Pancreas (tissue), 10 donors: ENCODE measurements around the gene NDUFC2. TPM values are rescaled to one million over a fixed set of nuclear protein-coding genes. Genes with fewer than 3 reads are reported as not detected.
A peak's percentile ranks its signal among the peaks of the same experiment; 100 is the strongest.

ENCODE experiments used
- ATAC-seq, 4 donors: fragments of 200-7000 bp; cut with Tn5 transposase; one replicate each; pipeline versions ENCODE4 v1.8.0 to v1.9.1; 2020; ENCODE audit warnings: mild to moderate bottlenecking in 4 of 4, moderate library complexity in 4 of 4
- DNase-seq, 6 donors: peaks; one replicate each; pipeline ENCODE4 v3.0.0-alpha.2; 2020
- FAIRE-seq: peaks from 2 replicates; lab custom pipeline; 2012; peaks lifted over from hg19 to GRCh38; lab: Jason Lieb, UNC
- H3K27ac ChIP-seq, 4 donors: fragments of 200-600 bp; sonication (generic); 1 replicate in 3 of 4; 2 replicates in 1 of 4; pipeline versions ENCODE4 v1.5.0 to v1.8.0; 2020
- H3K27me3 ChIP-seq, 4 donors: fragments of 200-600 bp; one replicate each; pipeline ENCODE4 v1.8.0; 2021
- H3K36me3 ChIP-seq, 3 donors: fragments of 200-600 bp; sonication (generic) in 1 of 3; one replicate each; pipeline versions ENCODE4 v1.5.0 to v1.8.0; 2020 to 2021
- H3K4me1 ChIP-seq, 3 donors: fragments of 200-600 bp; one replicate each; pipeline ENCODE4 v1.8.0; 2021
- H3K4me3 ChIP-seq, 4 donors: fragments of 200-600 bp; sonication (generic) in 2 of 4; one replicate each; pipeline versions ENCODE4 v1.5.0 to v1.8.0; 2020 to 2021
- H3K9me3 ChIP-seq, 4 donors: fragments of 200-600 bp; one replicate each; pipeline ENCODE4 v1.8.0; 2021
- CTCF ChIP-seq, 4 donors: fragments of 200-600 bp; sonication (generic) in 3 of 4; IDR thresholded peaks; one replicate each; pipeline versions ENCODE4 v1.5.0 to v1.8.0; 2021; ENCODE audit warnings: antibody characterized with exemption in 4 of 4
- WGBS, 2 donors: extraction: QIAGEN DNeasy Blood & Tissue Kit; methylation state at CpG; one replicate each; pipeline ENCODE4 v1.1.7; 2013; 5-methylcytosine and 5-hydroxymethylcytosine counted together
- intact Hi-C, 3 donors: fragments of 100-400 bp; cut with DNase I; formaldehyde crosslinking; loops; one replicate each; pipeline versions ENCODE4 v1.11.1 to v1.14.2; 2022
- polyA plus RNA-seq, 2 donors: library from polyadenylated mRNA; stranded (reverse); fragments of 200-250 nt; gene quantifications; one replicate each; pipeline ENCODE4 v1.2.3, GENCODE V29; 2013
- total RNA-seq, 6 donors: library from RNA; stranded (reverse); fragmentation: NEBNext Ultra II Directional in 4 of 6; extraction: Animal tissue kit (Norgen Biotek cat#: 25700) in 4 of 6; gene quantifications; one replicate each; pipeline versions ENCODE4 v1.2.1 to v1.2.4, GENCODE V29; 2021 to 2023
- donor health status: healthy with polysubstance abuse.
- donor health status: DM: no; HTN: no; CAD: no; lungs with moderate emphysema.
- donor health status: DM: no; HTN: no; CAD: no.
- donor health status: control.
- donor health status: control.
- donor health status: Bipolar disorder and iron deficiency.
- donor health status: DM: yes; HTN: yes; CAD: no.
- donor health status: DM: no; HTN: no; CAD: no.
- donor health status: DM: no; HTN: no; CAD: no.
- donor health status: DM: yes; HTN: yes; CAD: no.

Gene NDUFC2
- total and polyA plus RNA-seq, 8 donors: 42.6 to 114 (median 73.6) TPM

DNA sequence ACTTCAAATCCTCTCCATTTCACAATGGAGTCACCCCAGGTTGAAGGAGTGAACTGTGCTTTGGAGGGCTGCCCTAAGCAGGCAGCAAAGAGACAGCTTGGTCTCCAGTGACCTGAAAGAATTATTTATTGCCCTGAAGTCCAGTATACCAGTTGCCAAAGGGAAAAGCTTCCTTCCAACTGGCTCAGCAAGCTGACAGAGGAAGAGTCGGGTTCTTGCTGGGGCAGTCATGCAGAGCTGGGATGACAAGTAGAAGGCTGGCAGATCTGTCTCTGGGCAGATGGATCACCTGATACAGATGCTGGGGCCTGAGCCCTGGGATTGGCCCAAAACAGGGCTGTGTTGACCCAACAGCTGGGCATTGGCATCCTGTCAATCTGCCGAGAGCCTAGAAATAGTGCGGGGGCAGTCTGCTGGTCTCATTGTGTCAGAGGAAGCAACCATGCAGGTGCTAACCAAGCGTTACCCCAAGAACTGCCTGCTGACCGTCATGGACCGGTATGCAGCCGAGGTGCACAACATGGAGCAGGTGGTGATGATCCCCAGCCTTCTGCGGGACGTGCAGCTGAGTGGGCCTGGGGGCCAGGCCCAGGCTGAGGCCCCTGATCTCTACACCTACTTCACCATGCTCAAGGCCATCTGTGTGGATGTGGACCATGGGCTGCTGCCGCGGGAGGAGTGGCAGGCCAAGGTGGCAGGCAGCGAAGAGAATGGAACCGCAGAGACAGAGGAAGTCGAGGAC is 16.1 kb downstream of the NDUFC2 start, which contains the start of gene THRSP:
Gene THRSP, plus strand, starts transcription at position 422 of the 742 bp plus-strand sequence. Its CDS starts 21 bp downstream, at position 443.
- intact Hi-C loops: no loop called here
- WGBS, 2 donors: 91 to 92% methylated on average over 14 of the region's 14 CpGs
- Histone ChIP-seq H3K27me3 (no peaks in the 10 kb centered on the region), H3K36me3 (no peaks in the 10 kb centered on the region), H3K4me1 (peaks cover 5 to 14% (median 8%) of the 10 kb centered on the region in 3 donors), H3K9me3 (no peaks in the 10 kb centered on the region), H3K4me3 (no peak within 1 kb of the TSS), H3K27ac (no peak within 1 kb of the TSS)
- no peak for TF ChIP-seq CTCF (IDR thresholded peaks at IDR 0.05)
- no peak for DNase-seq
- FAIRE-seq: no peak
- no peak for ATAC-seq

DNA sequence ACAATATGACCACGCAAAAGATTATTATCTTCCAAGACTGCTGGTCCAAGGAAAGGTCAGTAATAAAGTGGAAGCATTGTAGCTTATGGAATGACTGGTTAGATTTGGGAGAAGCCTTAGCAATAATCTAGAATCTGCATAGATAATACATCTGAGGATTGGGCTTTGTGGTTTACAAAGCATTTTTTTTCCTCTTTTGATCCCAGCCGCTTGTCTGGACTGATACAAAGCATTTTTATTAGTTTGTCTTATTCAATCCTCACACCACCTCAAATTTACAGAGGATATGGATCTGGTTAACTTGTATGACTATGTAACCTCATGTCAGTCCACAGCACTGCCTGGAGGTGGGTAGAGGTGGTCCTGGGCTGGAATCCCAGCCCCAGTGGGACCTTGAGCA is 17.0 kb downstream of the NDUFC2 start:
- H3K9me3 ChIP-seq: no peaks in the 10 kb centered on the region
- FAIRE-seq (no peak), ATAC-seq (no peak), DNase-seq (no peak)
- no peak overlapping the region for H3K4me3 ChIP-seq
- no peak overlapping the region for H3K27ac ChIP-seq
- no peaks in the 10 kb centered on the region for H3K27me3 ChIP-seq
- 75 to 79% methylated on average over 2 of the region's 2 CpGs for WGBS, 2 donors
- peaks cover 5 to 14% (median 8%) of the 10 kb centered on the region in 3 donors for H3K4me1 ChIP-seq
- no peaks in the 10 kb centered on the region for H3K36me3 ChIP-seq
- TF ChIP-seq CTCF (IDR thresholded peaks at IDR 0.05): no peak
- intact Hi-C loops: no loop called here

GRCh38 chr11:78061921-78062311 is 17.7 kb downstream of the NDUFC2 start:
- ATAC-seq: peak in 3 of 4 donors; percentile 17 to 34 (median 21)
- Histone ChIP-seq H3K4me3 (no peak overlapping the region), H3K4me1 (peaks cover 5 to 14% (median 8%) of the 10 kb centered on the region in 3 donors), H3K9me3 (no peaks in the 10 kb centered on the region), H3K36me3 (no peaks in the 10 kb centered on the region), H3K27ac (peak overlapping the region in 3 of 4 donors; percentile 18 to 43 (median 36)), H3K27me3 (no peaks in the 10 kb centered on the region)
- no peak for FAIRE-seq
- intact Hi-C loops: no loop called here
- TF ChIP-seq CTCF (IDR thresholded peaks at IDR 0.05): no peak
- 18 to 29% methylated on average over 3 to 4 of the region's 4 CpGs for WGBS, 2 donors
- DNase-seq: no peak

DNA sequence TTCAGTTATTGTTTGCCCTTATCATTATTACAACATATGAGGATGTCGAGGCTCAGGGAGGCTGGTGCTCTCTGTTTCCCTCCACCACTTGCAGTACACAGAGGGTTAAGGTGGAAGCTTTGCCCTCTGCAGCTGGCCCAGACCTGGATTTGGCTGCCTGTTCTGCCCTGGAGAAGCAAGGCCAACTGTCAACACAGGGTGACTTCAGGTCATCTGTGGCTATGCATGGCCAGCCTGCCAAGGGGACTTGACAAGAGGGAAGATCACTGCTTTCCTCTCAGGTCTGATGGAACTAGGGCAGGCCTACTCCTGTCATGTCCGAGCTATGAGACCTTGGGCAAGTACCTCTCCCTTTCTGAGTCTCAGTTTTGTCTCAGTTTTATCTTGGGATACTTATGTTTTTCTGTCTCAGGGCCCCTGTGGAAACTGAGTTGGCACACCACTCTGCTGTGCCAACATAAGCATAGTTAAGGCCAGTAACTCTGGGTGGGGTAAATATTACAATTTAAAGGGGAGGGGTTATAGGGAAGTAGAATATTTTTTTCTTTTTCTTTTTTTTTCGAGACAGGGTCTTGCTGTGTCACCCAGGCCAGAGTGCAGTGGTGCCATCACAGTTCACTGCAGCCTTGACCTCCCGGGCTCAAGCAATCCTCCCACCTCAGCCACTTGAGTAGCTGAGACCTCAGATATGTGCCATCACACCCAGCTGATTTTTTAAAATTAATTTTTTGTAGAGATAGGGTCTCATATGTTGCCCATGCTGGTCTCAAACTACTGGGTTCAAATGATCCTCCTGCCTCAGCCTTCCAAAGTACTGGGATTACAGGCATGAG is 18.4 kb downstream of the NDUFC2 start:
- Histone ChIP-seq H3K36me3 (no peaks in the 10 kb centered on the region), H3K4me1 (peaks cover 5 to 14% (median 8%) of the 10 kb centered on the region in 3 donors), H3K9me3 (no peaks in the 10 kb centered on the region), H3K27ac (peak overlapping the region in 3 of 4 donors; percentile 18 to 43 (median 36)), H3K4me3 (no peak overlapping the region), H3K27me3 (no peaks in the 10 kb centered on the region)
- ATAC-seq (peak; percentile 89 to 96 (median 94)), DNase-seq (peak; percentile 65 to 87 (median 74)), FAIRE-seq (no peak)
- TF ChIP-seq CTCF (IDR thresholded peaks at IDR 0.05): no peak
- WGBS, 2 donors: 25 to 29% methylated on average over 4 of the region's 4 CpGs
- intact Hi-C loops: no loop called here
